ENCODE results near the gene RRBP1.

RRBP1 gene, protein sequence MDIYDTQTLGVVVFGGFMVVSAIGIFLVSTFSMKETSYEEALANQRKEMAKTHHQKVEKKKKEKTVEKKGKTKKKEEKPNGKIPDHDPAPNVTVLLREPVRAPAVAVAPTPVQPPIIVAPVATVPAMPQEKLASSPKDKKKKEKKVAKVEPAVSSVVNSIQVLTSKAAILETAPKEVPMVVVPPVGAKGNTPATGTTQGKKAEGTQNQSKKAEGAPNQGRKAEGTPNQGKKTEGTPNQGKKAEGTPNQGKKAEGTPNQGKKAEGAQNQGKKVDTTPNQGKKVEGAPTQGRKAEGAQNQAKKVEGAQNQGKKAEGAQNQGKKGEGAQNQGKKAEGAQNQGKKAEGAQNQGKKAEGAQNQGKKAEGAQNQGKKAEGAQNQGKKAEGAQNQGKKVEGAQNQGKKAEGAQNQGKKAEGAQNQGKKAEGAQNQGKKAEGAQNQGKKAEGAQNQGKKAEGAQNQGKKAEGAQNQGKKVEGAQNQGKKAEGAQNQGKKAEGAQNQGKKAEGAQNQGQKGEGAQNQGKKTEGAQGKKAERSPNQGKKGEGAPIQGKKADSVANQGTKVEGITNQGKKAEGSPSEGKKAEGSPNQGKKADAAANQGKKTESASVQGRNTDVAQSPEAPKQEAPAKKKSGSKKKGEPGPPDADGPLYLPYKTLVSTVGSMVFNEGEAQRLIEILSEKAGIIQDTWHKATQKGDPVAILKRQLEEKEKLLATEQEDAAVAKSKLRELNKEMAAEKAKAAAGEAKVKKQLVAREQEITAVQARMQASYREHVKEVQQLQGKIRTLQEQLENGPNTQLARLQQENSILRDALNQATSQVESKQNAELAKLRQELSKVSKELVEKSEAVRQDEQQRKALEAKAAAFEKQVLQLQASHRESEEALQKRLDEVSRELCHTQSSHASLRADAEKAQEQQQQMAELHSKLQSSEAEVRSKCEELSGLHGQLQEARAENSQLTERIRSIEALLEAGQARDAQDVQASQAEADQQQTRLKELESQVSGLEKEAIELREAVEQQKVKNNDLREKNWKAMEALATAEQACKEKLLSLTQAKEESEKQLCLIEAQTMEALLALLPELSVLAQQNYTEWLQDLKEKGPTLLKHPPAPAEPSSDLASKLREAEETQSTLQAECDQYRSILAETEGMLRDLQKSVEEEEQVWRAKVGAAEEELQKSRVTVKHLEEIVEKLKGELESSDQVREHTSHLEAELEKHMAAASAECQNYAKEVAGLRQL (N-terminal part only)

DNA sequence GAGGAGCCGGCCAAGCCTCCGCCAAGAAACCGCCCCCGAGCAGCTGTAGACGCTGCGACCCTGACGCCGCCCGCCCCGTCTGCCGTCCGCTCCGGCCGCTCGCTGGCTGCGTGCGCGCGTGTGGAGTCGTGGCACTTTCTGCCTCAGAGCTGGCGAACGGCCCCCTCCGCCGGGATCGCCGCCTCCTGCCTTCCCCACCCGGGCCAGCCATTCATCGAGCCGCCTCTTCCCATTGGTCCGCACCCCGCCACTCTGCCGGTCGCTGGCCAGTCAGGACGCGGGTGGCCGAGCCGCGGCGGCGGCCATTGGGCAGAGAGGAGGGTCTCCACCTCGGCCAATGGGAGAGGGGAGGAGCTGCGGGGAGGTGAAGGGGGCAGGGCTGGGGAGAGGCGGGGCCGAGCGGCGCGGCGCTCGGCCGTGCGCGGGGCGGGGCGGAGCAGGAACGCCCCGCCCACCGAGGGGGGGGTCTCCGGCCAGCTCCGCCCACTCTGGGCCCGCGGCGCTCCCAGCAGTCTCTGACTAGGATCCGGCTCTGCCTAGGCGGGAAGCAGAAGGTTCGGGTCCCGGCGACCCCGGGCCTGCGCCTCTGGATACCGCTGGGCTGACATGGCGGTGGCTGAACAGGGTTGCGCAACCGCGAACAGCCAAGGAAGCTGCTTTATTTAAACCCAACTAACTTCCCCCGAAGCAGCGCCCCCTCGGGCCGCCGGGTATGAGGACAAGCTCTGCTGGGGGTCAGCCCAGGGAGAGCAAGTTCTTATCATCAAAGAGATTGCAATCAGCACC is at the start of gene RRBP1:
RRBP1 (minus strand) TSS at position 140 of the 786 bp plus-strand sequence. CDS start 21,735 bp downstream, outside the sequence.
- in situ Hi-C loops (cut with MboI; ENCODE audit: low sequenced_read_pairs): no loop called here

DNA sequence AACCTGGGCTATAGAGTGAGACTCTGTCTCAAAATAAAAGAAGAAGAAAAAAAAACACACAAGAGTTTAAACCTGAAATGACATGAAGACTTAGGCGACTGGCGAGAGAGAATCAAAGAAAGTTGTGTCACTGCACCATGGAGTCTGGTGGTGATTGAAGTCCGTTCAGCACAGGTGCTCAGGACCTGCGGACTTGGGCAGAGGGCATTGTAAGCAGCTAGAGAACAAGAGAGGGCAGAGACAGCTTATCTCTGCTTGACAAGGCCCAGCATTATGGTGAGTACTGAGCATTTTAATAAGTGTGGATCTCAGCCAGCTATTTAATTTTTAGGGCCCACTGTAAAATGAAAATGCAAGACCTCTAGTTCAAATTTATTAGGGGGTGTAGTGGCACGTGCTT is 49.2 kb upstream of the RRBP1 start:
- in situ Hi-C loops (cut with MboI; ENCODE audit: low sequenced_read_pairs): no loop called here

DNA sequence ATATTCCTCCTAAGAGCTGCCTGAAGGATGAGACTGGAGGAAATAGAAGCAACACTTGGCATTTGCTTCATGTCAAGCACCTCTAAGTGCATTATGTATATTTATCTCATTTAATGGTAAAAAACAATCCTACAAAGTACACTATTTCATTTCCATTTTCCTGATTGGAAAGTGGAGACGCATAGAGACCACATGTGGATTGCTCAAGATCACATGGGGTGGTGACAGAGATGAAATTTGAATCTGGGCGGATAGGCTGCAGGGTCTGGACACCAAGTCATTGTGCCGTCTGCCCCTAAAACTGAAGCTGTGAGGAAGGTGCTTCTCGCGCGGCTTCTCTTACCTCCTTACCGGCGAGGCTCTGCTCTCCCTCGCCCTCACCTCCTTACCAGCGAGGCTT is 48.0 kb upstream of the RRBP1 start:
- in situ Hi-C loops (cut with MboI; ENCODE audit: low sequenced_read_pairs): no loop called here

DNA sequence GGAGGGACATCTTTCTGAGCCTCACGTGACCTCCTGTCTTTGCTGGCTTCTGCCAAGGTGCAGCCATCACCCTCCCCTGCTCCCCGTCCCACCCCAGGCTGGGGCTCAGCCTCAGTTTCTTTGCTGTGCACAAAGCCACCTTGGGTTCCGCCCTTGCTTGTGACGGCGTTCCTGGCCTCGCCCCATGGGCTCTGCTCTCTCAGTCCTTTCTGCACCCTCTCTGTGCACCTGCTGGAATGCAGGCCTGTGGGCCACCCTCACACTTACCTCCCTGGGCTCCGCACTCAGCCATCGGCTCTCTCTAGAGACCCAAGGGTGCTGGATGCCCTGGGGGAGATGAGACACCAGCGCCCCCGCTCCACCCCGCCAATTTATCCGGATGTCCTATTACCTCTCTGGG is 46.0 kb upstream of the RRBP1 start:
- in situ Hi-C loops (cut with MboI; ENCODE audit: low sequenced_read_pairs): no loop called here

DNA sequence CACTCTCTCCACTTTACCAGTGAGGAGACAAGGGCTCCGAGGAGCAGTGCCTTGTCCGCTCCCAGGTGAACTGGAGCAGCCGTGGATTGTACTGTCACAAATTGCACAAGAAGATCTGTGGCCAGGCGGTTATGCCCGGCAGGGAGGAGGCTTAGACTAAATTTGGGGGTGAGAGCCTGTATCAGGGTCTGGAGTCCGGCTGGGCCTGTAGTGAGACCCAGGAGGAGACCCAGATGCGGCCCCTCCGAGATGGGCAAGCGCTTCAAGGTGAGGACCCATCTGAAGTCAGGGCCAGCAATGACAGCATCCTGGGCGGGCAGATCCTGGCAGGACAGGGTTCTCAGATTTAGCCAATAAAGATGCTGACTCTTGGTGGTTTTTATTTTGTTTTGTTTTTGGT is 45.3 kb upstream of the RRBP1 start:
- in situ Hi-C loops (cut with MboI; ENCODE audit: low sequenced_read_pairs): no loop called here

DNA sequence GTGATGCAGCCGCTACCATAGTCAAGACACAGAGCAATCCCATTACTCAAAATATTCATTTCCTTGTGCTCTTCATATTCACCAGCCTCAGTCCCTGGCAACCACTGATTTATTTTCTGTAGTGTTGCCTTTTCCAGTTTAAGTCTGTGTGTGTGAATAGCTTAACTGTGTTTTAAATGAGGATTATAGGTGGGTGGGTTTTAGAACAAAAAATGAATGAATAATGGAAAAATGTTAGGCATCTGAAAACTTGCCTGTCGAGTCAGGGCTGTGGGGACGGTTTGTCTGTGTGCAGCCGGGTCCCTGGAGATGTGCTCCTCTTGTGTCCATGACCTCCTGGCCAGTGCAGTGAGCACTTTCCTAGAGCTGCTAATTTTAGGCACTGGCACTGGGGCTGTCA is 44.9 kb upstream of the RRBP1 start:
- in situ Hi-C loops (cut with MboI; ENCODE audit: low sequenced_read_pairs): no loop called here

DNA sequence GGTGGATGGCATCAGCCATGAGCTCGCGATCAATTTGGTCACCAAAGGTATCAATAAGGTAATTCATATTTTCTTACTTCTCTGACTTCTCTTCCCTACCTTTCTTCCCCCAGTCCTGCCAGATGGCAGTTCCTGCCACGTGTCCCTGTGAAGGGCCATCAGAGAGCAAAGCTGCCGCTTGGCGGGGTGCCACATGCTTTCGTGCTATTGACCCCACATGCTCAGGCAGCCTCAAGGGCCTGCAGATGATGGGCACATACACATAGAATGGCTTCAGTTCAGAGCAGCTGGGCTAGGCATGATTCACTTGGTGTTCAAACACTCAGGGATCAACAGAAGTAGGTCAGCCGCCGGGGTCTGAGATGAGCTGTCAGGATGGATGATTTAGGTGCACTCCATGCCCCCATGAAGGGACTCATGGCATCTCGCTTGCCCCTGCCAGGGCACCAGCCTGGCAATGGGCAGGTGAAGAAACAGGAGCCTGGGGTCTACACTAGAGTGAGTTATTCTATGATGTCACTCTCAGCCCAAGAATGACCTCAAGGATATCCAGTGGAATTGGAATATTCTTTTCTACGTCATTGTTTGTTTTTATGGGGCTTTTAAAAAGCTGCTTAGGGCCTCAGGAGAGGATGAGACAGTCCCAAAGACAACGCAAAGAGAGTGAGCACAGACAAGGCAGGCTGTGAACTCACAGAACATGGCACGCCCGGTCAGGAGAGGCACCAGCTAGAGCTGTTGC is 43.2 kb upstream of the RRBP1 start:
- in situ Hi-C loops (cut with MboI; ENCODE audit: low sequenced_read_pairs): no loop called here

DNA sequence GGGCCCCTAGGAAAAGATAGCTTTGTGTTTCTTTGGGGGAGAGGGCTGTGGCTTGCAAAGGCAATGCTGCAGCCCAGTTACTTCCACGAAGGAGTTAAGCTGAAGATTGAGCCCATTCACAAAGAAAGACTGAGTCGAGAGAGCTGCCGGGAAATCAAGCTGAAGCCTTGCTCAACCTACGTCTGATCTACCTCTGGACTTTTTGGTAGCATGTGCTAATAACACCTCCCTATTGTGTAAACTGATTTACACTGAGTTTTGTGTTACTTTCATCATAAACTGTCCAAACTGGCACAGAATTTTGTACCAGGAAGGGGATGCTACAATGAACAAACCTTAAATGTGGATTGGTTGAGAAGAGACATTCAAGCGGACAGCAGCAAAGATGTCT is 41.3 kb upstream of the RRBP1 start:
- in situ Hi-C loops (cut with MboI; ENCODE audit: low sequenced_read_pairs): no loop called here

DNA sequence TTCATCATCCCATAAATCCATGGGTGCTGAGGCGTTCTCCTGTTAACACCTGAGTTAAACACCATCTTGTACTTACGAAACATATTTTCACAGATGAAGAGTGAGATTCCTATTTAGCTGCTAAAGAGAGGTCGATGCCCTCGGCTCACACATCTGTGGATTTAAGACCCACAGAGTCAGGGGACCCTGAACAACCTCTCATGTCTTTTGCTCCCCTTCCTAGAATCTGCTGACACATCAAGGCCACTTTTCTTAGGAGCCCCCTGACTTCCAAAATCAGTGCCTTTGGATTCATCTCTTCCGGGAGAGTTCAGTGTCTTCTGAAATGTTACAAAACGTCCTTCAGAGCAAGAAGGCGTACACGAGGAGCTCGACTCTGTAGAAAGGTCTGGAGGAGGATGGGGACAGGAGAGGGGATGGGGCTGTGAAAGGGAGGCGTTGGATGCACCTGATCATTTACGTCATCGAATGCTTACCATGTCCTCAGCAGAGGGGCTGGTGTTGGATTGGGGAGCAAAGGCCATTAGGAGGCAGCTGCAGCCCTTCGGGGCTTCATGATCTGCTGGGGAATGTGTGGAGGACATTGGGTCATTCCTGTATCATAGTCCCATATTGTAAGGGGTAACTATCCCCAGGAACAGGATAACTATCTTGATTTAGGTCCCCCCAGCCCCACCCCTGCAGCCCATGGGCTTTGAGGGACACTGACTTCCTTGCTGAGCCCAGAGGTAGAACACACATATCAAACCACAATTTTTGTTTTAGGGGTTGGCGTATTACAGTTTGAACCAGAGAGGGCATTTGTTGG is 40.7 kb upstream of the RRBP1 start:
- in situ Hi-C loops (cut with MboI; ENCODE audit: low sequenced_read_pairs): no loop called here

DNA sequence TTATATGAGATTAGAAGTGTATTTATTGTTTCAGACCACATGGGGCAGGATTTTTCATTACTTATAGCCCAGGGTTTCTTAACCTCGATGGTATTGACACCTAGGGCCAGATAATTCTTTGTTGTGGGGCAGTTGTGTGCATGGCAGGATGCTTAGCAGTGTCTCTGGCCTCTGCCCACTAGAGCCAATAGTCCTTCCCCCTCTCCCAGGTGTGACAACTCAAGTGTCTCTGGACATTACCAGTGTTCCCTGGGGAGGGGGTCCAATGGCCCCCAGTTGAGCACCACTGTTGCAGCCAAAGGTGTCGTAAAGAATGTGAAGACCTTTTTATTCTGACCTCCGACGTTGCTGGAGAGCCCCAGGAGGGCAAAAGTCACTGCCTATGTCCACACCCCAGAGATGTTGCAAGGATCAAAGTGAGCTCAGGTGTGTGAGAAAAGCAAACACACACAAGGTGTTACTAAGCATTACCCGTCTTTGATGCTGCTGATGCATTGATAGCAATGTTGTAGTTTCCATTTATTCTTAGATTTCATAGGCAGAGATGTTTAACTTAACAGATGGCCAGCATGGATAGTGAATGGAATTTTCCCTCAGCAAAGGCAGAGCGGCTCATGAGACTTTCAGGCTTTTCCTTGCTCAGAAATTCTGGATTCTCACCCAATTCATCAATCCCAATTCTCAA is 39.9 kb upstream of the RRBP1 start:
- in situ Hi-C loops (cut with MboI; ENCODE audit: low sequenced_read_pairs): no loop called here

DNA sequence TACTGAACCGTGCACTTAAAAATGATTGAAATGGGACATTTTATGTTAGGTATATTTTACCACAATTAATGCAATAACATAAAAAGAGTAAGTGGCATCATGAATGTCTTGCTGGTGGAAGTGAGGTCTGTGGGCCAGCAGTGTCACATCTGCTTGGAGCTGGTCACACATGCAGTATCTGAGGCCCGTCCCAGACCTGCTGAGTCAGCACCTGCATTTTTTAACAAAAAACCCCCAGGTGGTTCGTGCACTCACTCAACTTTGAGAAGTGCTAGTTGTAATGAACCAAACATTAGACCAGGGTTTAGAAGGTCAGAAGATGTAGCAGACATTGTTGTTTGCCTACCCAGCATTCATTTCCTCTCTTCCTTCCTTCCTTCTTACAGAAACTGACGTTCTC is 38.7 kb upstream of the RRBP1 start:
- in situ Hi-C loops (cut with MboI; ENCODE audit: low sequenced_read_pairs): no loop called here

DNA sequence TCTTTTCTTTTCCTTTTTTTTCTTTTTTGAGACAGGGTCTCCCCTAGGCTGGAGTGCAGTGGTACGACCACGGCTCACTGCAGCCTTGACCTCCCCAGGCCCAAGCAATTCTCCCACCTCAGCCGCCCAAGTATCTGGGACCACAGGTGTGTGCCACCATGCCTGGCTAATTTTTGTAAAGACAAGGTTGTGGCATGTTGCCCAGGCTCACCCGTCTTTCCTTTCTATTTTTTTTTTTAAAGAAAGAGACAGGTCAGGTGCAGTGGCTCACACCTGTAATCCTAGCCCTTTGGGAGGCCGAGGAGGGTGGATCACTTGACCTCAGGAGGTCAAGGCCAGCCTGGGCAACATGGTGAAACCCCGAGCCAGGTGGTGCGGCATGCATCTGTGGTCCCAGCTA is 34.3 kb upstream of the RRBP1 start:
- in situ Hi-C loops (cut with MboI; ENCODE audit: low sequenced_read_pairs): no loop called here

DNA sequence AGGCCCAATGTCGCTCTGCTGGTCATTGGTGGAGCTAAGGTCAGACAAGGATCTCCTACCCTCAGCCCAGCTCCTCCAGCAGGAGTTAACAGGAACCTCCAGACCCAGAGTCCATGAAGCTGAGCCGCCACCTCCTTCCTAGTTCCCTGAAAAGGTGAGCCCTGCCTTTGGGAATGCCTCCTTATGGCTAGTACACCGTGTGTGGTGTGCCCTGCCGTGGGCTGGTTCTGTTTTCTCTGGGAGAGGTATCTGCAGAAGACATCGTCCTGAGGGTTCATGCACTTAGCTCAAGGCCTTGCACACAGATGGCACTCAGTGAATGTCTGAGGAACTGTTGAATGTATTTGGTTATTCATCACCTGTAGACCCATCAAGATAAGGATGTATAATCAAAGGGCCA is 33.0 kb upstream of the RRBP1 start:
- in situ Hi-C loops (cut with MboI; ENCODE audit: low sequenced_read_pairs): no loop called here

DNA sequence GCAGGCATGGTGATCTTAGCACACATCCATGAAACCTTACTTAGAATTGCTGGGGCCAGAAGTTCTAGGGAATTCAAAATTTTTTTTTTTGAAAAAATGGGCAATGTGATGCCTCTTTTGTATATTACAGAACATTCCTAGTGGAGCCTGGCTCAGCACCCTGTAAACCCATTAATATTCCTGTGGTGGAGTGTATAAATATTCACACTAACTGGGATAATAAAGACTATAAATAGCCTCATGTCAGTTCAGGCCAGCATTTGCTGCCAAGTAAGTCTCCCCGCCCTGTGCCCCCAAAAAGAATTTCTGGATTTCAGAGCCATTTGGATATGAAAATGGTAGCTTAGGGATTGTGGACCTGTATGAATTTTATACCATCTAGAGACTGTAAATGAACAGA is 32.6 kb upstream of the RRBP1 start:
- in situ Hi-C loops (cut with MboI; ENCODE audit: low sequenced_read_pairs): no loop called here

DNA sequence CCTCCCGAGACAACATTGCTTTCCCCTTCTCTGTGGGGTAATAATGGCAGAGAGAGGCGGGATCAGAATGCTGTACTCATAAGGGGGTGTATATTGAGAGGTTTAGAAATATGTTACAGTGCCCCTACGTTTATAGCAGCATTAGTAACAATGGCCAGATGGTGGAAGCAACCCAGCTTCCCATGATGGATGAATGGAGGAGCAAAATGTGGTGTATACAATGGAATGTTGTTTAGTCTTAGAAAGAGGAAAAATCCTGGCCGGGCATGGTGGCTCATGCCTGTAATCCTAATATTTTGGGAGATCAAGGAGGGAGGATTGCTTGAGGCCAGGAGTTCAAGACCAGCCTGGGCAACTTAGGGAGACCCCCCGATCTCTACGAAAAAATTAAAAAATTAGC is 30.7 kb upstream of the RRBP1 start:
- in situ Hi-C loops (cut with MboI; ENCODE audit: low sequenced_read_pairs): no loop called here

DNA sequence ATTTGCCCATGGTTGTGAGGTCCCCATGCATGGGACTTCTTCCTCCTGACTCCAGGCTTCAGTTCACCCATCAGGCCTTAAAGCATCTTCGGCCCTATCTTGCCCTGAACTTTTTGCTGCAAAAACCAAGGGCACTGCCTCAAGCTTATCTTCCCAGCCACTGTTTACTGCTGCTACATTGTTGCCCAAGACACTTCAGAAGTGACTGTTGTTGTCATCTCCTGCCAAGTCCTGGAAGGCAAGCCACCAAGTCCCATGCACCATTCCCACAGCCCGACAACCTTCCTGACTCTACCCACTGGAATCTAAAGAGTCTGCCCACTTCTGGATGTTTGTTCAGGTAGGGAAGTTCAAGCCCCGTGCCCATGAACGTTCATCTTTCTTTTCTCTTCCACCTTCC is 30.2 kb upstream of the RRBP1 start:
- in situ Hi-C loops (cut with MboI; ENCODE audit: low sequenced_read_pairs): no loop called here

DNA sequence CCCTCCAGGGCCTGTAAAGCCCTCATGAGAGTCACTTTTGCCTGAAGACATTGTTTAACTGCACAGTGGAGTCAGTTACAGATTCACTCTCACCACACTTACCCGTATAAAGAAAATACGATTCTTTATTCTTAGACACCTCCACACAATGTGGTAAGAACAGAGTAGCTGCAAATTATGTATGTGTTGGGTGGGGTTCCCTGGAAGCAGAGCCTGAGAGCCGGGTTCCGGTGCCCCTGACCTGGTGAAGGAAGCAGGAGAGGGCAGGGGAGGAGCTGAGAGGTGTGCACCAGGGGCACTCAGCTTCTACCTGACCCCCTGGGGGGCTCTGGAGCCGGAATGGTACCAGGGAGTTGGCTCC is 29.2 kb upstream of the RRBP1 start:
- in situ Hi-C loops (cut with MboI; ENCODE audit: low sequenced_read_pairs): no loop called here

DNA sequence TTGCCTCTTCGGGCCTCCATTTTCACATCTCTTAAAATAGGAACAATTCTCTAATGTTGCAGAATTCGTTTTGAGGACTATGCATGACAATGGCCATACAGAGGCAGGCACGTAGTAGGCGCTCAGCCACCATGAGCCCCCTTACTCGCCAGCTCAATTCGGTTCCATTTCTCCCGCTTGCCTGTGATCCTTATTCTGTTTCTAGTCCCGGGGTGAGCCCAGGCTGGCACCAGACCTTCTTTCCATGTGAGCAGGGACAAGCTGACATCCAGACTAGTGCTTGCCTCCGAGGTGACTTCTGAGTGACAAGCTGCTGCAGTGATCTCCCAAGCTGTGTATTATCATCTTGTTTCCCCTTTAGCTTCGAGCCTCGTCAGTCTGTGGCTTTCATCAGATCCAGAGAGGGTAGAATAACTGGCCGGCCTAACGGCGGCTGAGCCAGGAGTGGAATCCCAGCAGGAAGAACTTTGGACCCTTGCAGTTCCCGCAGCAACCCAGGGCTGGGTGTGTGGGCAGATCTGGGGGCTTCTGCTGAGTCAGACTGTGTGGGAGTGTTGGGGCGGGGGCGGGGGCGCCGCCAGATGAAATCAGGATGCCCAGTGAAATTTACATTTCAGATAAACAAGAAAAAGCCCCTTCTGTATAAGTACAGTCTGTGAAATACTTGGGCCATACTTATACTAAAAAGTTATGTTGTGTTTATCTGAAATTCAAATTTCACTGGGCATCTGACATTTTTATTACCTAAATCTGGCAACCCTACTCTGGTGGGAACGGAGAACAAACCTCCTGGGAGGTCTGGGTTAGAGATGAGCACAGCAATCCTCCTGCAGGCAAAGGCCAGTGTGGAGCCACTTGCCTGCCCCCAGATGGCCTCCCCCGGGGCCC is 28.6 kb upstream of the RRBP1 start:
- in situ Hi-C loops (cut with MboI; ENCODE audit: low sequenced_read_pairs): no loop called here
